ENCODE data around the gene SLC25A53. TPM values are rescaled to one million over a fixed set of nuclear protein-coding genes. Genes with fewer than 3 reads are reported as not detected.
A peak's percentile ranks its signal among the peaks of the same experiment; 100 is the strongest.
"Not testable (repeated sequence)": the region's sequence is repeated elsewhere in the genome, so short reads cannot be mapped to it uniquely, and the experiment has no call there.

The SLC25A53 gene
- total and polyA plus RNA-seq, 3 donors from 2014 or later, result 4.5 to 16.0 (median 10.6) TPM

DNA sequence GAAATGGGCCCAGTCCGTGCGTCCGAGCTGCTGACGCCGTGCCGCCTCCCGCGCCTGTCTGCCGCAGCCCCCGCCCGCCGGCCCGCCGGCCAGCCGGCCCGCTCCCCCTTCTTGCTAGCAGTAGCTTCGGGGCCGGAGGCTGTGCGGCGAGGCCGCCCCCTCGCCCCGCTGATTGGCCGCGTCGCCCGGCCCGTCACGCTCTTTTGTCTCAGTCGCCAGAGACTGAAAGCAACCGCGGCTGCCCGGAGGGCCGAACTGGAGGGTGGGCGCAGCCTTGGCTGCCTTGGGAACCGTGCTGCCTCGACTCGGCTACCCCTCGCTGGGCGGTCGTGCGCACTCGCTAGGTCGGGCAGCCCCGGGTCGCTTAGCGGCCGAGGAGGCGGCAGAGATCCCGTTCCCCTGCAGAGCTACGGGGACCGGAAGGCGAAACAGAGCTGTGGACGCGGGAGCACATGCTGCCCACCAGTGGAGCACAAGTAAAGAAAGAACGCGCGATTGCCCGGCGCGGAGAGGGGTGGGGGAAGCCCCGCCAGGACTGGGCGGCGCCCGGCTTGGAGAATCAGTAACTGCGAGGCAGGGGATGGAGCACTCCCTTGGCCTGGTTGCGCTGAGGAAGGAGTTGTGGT, 44.4 kb downstream of the SLC25A53 start, which contains the start of gene ZCCHC18:
TSS of gene ZCCHC18 (plus strand) at position 198 of the 626 bp plus-strand sequence. CDS start 1,589 bp downstream, outside the sequence.
- peak; percentile 67 for DNase-seq
- intact Hi-C loops (cut with DNase I; ENCODE audit: low total_unique reads), result no loop called here
- 0% methylated on average over 3 to 40 of the region's 67 CpGs for WGBS, 2 donors

DNA sequence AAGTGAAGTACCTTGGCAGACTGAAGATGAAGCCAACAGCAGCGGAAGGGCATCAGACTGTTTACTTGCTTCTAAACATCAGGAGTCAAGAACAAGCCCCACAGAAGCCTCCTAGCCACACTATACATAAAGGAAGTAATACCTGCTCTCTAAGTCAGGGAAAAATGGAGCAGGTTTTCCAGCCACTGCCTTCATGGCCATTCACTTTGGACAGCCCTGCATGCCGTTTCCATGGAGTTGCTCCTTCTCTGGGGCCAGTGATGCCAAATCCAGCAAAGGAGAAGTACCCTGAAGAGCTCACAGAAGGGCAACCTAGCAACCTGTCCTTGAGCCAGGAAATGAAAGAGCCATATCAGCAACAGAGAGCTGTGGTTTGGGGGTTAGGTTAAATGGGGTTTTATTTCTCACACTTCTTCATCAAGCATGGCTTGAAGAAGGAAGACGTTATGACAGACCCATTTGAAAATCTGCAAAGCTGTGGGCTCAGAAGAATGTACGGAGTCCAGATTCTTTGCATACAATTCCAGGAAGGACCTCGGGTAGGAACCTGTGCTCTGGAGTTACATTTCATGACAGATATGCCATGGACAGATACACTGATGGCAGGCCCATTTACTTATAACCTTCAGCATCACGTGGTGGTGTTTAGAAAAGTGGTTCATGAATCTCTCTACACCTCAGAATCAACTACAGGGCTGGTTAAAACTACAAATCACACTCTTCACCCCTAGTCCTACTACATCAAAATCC, 46.1 kb downstream of the SLC25A53 start:
- H3K9me3 ChIP-seq; intact Hi-C loops (cut with DNase I; ENCODE audit: low total_unique reads); H3K4me1 ChIP-seq; H3K4me3 ChIP-seq; H3K36me3 ChIP-seq (ENCODE audit: low read depth, missing control alignments); H3K27ac ChIP-seq; DNase-seq; H3K27me3 ChIP-seq: not testable (repeated sequence)
- WGBS, 2 donors, result 70 to 80% methylated on average over 1 to 6 of the region's 6 CpGs

More for the DNA sequence above, 44.4 kb downstream of the SLC25A53 start, which contains the start of gene ZCCHC18:
- no peaks in the 10 kb centered on the region for H3K27me3 ChIP-seq
- TF ChIP-seq POLR2A (IDR thresholded peaks at IDR 0.05), result no peak
- no peak for TF ChIP-seq CTCF (IDR thresholded peaks at IDR 0.05)
- H3K4me3 ChIP-seq, result peak within 1 kb of the TSS; percentile 54 to 69
- peak within 1 kb of the TSS; percentile 68 to 73 for H3K27ac ChIP-seq
- no peaks in the 10 kb centered on the region for H3K9me3 ChIP-seq
- peaks cover 3% of the 10 kb centered on the region for H3K4me1 ChIP-seq
- no peaks in the 10 kb centered on the region for H3K36me3 ChIP-seq (ENCODE audit: low read depth, missing control alignments)

DNA sequence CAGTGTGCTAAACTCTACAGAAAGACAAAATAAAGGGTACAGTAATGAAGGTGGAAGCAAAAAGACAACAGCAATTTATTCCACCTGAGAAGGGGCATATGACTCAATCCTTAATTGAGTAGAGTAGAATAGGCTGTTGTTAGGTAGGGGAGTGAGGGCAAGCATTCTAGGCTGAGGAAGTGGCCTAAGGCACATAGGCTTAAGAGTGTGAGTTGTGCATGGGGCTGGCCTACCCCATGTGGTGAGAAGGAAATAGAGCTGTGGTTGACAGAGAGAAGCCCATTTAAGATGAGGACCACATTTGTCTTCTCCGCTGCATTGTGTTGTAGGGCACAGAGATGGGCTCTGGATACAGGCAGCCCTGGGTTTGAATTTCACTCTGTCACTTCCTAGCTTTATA, 47.9 kb downstream of the SLC25A53 start:
- H3K27ac ChIP-seq, result no peak overlapping the region
- no peaks in the 10 kb centered on the region for H3K27me3 ChIP-seq
- 100% methylated on average over 1 of the region's 1 CpG for WGBS, 2 donors
- DNase-seq, result no peak
- TF ChIP-seq CTCF (IDR thresholded peaks at IDR 0.05) (no peak), POLR2A (IDR thresholded peaks at IDR 0.05) (no peak)
- H3K9me3 ChIP-seq, result no peaks in the 10 kb centered on the region
- intact Hi-C loops (cut with DNase I; ENCODE audit: low total_unique reads), result no loop called here
- H3K4me3 ChIP-seq, result no peak overlapping the region
- peaks cover 3% of the 10 kb centered on the region for H3K4me1 ChIP-seq
- no peaks in the 10 kb centered on the region for H3K36me3 ChIP-seq (ENCODE audit: low read depth, missing control alignments)

DNA sequence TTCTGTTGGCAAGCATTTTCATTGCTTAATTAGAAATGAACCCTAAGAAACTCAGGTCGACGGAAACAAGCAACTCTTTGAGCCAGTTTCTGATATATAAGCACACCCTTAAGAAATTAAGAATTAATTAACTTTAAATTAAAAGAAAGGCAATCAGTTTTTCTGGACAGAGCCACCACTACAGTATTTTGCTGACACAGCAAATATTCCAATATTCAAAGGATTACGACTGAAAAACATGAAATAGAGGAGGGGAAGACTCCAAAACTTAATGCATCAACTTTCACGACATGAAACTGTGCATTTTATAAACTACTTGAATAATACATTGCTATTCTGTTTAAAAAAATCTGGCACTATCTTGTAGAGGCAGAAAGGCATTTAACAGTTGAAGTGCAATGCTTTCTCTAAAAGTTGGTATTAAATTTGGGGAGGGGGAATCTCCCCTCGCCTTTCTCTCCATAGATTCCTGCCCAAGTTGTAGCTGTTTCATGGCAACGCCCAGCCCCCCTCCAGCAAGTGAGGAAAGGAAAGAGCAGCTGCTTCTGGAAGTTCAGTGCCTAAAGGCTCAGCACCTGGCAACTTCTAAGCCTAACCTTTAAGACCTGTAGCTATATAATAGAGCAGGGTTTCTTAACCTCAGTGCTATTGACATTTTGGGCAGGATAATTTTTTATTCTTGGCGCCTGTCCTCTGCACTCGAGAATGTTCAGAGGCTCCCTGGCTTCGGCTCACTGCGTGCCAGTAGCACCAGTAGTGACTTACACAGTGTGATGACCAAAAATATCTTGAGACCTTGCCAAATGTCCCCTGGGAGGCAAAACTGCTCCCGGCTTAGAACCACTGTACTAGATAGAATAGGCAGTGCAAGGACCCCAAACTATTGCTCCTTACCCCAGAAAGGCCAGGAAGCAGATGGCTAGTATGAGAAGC, 51.2 kb downstream of the SLC25A53 start:
- Histone ChIP-seq H3K27ac (no peak overlapping the region), H3K4me3 (no peak overlapping the region), H3K36me3 (ENCODE audit: low read depth, missing control alignments) (no peaks in the 10 kb centered on the region), H3K9me3 (no peaks in the 10 kb centered on the region), H3K4me1 (no peaks in the 10 kb centered on the region), H3K27me3 (no peaks in the 10 kb centered on the region)
- intact Hi-C loops (cut with DNase I; ENCODE audit: low total_unique reads), result no loop called here
- DNase-seq, result no peak
- TF ChIP-seq POLR2A (IDR thresholded peaks at IDR 0.05) (no peak), CTCF (IDR thresholded peaks at IDR 0.05) (no peak)
- 65 to 73% methylated on average over 11 of the region's 11 CpGs for WGBS, 2 donors

DNA sequence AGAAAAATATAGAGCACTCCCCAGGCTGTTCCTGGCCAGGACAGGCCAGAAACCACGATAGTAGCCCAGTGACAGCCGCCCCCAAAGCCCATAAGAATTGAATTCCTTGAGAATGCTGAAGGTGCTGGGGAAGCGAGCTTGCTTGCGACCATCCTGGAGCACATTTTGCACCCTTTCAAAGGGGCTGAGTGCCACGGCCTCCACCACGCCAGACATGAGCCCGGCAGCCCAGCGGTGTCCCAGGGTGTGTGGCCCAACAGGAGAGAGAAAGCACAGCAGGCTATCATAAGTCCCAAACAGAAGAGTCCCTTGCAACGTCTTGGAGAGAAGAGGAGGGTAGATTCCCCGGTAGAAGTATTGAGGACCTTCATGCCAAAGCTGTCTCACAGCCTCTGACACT, 52.1 kb downstream of the SLC25A53 start:
- Histone ChIP-seq H3K9me3 (no peaks in the 10 kb centered on the region), H3K27me3 (no peaks in the 10 kb centered on the region), H3K4me3 (no peak overlapping the region), H3K36me3 (ENCODE audit: low read depth, missing control alignments) (no peaks in the 10 kb centered on the region), H3K27ac (no peak overlapping the region), H3K4me1 (no peaks in the 10 kb centered on the region)
- 89% methylated on average over 10 of the region's 10 CpGs; no CpG with 5 or more reads in 1 of the 2 donors for WGBS, 2 donors
- DNase-seq, result no peak
- TF ChIP-seq POLR2A (IDR thresholded peaks at IDR 0.05) (no peak), CTCF (IDR thresholded peaks at IDR 0.05) (no peak)
- intact Hi-C loops (cut with DNase I; ENCODE audit: low total_unique reads), result no loop called here

Measured in testis (tissue), 3 donors.